Measurements from ENCODE around the gene SSTR4.

Gene SSTR4

DNA sequence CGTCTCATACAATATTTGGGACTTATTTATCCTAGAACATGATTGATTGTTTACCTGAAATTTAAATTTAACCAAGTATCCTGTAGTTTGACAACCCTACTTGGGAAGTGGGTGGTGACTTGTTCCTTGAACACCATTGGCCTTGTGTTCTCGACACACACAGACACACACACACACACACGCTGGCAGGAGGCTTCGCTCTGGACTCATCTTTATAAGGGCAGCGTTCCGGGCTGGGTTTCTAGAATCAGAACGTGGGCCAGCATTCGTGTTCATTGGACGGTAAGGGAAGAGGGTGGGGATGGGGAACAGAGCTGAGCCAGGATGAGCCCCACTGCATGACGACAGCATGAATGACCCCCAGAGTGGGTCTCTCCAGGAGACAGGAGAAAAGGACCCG lies 16.2 kb upstream of the SSTR4 start:
- no peak for DNase-seq

DNA sequence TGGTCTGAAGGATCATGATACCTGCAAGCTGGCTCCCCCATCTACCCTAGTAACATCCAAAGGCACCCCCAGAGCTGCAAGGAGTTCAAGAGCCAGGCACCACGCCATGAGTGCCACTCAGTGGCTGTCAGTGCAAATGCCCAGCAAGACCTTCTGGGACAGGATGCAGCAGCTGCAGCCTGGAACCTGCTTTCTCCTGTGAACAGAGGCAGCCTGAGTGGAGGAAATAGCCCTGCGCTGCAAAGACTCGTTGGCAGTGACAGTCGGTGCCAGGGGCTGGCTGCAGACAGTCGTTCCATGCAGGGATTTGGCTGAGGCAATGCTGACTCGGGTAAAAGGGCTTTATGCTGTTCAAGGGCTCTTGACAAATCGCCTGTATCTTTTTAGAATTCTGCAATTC lies 15.7 kb upstream of the SSTR4 start:
- DNase-seq = no peak

DNA sequence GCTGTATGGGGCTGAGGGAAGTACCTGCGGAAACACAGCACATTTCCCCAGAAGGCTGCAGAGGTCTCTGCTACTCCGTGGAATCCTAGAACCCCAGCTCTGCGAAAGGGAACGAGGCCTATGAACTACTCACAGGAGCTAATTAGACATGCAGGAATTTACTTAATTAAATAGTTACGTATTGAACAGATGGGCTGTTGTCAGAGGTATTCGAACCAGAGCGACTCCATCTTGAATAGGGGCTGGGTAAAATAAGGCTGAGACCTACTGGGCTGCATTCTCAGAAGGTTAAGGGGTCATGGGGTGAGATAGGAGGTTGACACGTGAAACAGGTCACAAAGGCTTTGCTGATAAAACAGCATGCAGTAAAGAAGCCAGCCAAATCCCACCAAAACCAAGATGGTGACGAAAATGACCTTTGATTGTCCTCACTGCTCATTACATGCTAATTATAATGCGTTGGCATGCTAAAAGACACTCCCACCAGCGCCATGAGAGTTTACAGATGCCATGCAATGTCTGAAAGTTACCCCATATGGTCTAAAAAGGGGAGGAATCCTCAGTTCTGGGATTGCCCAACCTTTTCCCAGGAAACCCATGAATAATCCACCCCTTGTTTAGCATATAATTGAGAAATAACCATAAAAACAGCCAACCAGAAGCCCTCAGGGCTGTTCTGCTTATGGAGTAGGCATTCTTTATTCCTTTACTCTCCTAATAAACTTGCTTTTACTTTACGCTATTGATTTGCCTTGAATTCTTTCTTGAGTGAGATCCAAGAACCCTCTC lies 14.7 kb upstream of the SSTR4 start:
- no peak for DNase-seq

DNA sequence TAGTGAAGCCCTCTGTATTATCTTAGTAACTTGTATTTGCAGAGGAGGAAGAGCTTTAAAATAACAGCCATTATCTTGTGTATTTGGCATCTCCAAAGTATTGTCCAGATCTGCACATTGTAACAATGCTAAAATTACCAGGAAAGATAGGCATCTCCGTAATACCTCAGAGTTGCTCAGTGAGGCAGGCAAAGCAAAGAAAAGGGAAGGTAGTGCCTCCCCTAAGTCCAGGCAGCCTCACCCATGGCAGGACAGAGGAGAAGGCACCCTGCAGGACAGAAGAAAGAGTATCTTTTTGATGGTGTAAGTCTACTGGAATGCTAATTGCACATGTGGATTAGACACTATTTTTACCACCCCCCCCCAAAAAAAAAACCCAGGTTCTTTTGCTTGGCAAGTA lies 13.6 kb upstream of the SSTR4 start:
- no peak for DNase-seq

DNA sequence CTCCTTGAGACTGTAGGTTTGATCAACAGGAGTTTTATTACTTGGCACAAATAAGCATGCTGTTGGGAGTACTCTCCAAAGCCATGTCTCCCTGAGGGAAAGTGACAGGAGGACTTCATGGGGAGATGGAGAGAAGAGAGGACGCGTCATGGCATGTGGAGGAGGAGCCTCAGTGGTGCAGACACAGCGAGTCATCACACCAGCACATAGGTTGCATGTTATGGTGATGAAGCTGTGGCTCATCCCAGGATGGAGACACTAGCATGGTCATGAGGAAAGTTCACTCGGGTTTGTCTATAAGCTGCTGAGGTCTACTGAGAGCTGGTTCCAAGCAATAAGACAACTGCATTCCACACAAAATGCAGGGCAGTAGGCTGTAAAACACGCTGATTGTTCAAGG lies 13.2 kb upstream of the SSTR4 start:
- no peak for DNase-seq

DNA sequence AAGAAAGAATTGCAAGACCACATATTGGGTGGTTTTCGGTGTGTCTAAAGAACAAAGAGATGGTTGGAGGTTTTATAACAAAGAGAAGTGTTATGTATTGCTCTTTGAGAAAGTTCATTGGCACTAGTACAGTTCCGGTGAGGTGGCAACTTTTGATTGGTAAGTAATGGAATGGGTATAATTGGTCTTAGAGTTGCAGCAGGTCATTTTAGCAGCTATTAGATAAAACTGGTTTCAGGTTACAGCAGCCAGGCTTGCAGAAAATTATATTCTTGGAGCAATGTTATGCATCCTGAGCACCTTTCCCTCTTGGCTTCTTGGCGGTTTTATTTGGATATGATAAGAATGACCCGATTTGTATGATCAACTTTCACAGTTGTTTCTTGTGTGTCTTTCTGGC lies 12.3 kb upstream of the SSTR4 start:
- DNase-seq = no peak

DNA sequence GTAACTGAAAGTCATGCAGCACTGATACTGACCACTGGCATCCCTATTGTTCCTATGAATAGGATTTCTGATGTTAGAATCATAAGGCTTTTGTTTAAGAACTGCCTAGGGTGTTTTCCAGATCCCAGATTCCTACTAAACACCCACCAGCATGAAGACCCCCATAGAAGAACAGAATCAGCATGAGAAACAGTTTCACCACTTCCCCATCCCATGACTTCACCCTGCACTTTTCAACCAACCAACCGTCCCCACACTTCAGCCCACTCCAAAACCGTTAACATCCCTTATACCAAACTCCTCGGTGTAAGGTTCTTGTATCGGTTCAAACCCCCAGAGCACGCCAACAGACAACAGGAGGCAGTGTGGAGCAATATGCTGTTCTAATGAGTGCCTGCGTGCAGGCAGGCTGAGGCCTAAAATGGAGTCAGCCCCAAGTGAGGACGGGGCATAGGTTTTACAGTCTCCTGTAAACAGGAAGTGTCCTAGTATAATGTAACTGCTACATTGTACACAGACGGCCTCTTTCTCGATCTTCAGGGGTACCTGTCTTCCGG lies 11.4 kb upstream of the SSTR4 start:
- DNase-seq = no peak

DNA sequence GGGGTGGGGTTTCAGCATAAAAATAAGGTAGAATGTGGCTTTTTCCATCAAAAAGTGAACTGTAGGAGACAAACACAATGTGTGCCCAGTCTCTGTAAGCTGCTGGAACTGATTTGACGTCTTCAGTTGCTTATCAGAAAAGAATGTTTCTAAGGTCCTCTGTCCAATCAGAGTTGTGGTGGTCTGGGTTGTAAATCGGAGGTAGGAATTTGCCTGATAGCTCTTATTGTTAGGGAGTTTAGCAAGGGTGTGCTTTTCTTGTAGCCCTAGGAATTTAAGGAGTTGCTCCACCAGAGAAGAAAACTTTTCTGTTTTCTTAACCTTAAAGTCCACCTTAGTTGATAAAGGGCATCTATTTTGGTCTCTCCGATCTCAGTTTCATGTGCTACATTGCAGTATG lies 10.4 kb upstream of the SSTR4 start:
- DNase-seq = no peak

DNA sequence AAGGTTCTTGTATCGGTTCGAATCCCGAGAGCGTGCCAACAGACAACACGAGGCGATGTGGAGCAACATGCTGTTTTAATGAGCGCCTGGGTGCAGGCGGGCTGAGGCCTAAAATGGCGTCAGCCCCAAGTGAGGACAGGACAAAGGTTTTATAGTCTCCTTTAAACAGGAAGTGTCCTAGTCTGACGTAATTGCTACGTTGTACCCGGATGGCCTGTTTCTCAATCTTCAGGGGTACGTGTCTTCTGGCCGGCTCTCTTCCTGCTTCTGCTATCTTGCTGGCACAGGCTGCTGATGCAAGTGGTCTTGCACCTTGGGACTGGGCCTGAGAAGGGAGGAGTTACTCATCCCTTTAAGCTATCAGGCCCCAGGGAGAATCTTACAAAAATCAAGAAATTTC lies 9.6 kb upstream of the SSTR4 start:
- peak; percentile 18 for DNase-seq

DNA sequence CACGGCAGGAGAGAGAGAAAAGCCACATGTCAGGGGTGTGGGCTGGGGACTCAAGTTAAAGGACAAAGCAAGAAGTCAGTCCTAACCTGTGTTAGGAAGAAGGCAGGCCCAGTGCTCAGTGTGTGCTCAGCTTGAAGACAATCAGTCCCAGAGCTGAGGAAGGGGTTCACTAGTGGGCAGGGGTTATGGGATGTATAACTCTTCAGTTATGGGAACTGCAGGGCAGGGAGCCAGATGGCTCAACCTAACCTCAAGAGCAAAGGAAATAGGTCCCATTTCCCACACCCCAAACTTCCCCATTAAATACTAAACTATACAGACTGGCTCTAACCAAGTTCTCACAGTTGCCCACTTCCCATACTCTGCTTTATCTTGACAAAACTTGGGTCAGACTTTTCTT lies 7.4 kb upstream of the SSTR4 start:
- DNase-seq = no peak

DNA sequence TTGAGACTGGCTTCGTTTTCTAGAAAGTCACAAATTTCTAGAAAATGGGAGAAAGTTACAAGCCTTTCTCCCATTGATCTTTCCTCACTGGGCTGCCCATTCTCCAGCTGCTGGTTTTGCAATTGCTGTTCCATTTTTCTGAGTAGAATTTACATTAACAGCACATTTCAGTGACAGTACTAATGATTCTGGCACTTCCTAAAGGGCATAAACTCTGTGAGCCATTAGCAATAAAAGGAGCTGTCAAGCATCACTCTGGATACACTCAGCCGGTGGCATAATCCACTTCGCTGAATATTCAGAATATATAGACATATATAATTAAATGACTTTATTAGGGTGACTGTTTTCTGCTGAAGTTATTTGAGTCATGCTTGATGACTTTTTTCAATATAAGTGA lies 6.7 kb upstream of the SSTR4 start:
- DNase-seq = no peak

DNA sequence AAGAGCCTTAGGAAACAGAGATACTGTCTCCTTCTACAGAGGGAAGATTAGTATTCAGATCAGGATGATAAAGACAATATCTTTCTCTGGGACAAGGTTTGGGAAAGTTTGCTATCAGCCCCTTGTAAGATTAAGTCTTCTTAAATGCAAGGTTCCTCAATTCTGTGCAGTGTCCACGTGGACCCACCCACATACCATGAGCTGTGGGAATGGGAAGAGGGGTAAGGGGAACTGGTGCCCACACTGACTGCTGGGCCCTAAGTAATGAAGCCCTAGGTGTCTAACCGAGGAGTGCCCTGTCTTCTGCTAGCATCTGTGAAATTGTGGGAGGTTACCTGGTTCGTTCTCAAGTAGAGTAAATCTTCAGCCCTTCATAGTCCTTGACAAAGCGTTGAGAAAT lies 5.8 kb upstream of the SSTR4 start:
- DNase-seq = no peak

DNA sequence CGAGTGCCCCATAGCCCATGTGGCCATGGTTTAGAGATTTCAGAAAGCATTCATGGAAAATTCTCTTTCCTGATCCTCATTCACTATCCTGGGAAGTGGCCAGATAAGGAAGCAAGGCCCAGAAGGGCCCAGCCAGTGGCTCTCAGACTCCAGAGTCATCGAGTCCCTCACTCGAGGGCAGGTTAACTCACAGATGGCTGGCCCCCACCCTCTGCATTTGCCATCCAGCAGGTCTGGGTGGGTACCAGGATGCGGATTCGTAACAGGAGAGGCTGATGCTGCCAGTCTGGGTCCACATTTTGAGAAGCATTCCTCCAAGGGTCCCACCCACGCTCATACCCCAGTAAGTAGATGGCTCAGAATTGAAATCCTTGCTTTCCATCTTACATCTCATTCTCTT lies 3.8 kb upstream of the SSTR4 start:
- no peak for DNase-seq

DNA sequence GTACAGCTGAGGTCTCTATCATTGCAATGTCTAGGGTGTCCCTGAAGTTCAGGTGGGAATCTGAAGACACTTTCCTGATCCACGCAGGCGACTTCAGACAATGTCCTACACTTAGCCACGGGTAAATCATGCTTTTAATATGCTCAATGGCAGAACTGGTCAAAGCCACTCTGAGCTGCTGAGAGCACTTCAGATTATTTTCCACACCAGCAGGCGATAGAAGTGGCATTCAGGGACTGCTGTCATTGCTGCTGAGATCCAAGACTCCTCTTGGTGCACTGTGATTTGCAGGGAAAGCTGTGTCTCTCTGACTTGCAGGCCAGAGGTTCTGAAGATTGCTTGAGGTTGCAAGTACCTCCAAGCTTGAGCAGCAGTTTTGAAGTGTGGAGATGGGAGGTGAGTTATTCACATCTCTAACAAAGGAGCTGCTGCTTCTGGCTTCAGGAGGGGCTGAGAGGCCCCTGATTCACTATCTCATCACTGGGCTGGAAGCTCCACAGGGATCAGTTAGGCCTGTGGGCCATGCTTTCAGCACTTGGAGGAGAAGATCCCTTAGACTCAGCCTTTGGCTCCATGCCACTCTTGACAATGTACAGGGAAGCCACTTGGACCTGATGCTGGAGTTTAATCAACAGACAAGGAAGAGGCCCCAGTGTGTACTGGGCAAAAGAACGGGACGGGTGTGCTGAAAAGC lies 2.9 kb upstream of the SSTR4 start:
- DNase-seq = no peak

DNA sequence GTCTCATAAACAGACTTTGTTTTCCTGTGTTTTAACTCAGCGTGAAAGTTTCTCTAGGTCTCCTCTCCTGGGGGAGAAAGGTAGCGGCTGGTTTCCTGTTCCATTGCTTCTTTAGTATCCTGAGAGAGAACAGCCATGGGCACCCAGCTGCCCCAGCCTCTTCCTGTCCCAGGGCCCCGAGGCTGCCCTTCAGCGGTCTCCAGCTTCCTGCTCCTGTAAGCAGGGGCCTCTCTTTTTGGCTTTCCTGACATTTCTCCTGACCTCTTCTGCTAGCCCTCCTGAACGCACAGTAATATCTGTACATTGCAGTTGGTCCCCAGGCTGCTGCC lies 2.4 kb upstream of the SSTR4 start:
- no peak for DNase-seq

DNA sequence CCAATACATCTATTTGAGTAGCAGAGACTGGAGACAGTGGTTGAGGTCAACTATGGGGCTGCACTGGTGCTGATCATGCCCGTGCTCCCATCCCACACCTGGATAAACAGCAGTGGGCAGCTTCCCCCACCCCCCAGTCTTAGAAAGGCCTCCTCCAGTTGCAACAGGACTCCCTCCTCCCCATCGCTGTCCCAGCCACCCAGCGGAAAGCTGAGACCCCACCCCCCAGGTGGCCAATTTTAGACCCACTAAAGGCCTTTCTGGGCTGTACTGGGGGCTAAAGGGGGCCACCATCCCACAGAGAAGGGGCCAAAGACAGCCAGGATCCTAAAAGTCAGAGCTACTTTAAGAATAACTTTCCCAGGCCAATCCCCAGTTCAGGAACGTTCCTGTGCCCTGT lies 1.2 kb upstream of the SSTR4 start:
- DNase-seq = no peak

DNA sequence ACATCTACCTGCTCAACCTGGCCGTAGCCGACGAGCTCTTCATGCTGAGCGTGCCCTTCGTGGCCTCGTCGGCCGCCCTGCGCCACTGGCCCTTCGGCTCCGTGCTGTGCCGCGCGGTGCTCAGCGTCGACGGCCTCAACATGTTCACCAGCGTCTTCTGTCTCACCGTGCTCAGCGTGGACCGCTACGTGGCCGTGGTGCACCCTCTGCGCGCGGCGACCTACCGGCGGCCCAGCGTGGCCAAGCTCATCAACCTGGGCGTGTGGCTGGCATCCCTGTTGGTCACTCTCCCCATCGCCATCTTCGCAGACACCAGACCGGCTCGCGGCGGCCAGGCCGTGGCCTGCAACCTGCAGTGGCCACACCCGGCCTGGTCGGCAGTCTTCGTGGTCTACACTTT lies 619 bp downstream of the SSTR4 start:
- DNase-seq = no peak

DNA sequence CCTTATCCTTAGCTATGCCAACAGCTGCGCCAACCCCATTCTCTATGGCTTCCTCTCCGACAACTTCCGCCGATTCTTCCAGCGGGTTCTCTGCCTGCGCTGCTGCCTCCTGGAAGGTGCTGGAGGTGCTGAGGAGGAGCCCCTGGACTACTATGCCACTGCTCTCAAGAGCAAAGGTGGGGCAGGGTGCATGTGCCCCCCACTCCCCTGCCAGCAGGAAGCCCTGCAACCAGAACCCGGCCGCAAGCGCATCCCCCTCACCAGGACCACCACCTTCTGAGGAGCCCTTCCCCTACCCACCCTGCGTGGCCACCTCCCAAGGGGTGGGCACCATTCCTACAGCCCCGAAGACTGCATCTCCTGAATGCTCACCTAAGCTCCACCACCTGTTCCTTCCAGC lies 1.3 kb downstream of the SSTR4 start:
- no peak for DNase-seq

DNA sequence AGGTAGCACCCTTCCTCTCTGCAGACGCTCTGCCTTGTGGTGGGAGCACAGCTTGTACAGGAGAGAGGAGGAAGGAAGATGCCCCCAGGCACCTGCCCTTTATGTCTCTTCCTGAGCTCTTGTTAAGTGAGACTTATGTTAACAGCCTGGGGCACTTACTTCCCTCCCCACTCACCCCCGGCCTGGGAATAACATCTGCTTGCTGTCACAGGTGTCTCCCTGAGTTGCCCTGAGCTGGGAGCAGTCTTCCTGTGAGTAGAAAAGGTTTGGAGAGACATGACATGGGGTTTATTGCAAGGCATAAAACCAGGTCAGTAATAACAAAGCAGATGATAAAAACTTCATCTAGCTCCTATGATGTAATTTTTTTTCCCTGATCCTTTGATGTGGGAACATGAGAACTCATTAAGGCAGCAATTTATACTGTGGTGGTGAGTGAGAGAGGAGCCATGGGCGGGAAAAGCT lies 1.9 kb downstream of the SSTR4 start:
- DNase-seq = no peak

DNA sequence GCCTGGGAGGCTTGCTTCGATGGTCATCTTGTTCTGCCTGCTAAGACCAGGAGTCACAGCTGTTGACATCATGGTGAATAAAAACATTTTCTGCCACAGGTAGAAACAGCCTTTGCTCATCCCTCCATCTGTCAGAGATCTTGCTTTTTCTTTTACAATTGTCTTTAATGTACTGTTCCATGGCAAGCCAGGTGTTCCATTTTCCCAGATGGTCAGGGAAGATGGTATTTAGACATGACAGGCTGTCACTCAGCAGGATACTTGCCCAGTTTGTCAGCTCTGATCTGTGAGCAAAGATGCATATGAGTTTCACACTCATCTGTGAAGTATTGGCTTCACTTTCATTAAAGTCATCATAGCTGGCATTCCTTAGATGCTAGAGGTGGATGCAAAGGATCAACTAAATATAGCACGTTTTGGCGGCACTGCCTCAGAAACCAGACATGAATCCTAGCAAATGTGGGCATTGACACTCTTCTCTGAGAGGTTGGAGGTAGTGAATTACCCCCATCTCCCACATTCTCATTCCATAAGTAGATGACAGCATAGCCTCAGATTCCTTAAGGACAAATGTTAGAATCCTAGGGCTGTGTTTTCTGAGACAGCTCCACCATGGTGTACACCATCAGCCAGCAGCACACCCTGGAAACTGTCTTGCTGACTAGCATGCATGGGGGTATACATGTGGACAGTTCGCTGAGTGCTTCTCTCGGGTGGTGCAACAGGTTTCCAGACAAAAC lies 4.2 kb downstream of the SSTR4 start:
- DNase-seq = no peak

DNA sequence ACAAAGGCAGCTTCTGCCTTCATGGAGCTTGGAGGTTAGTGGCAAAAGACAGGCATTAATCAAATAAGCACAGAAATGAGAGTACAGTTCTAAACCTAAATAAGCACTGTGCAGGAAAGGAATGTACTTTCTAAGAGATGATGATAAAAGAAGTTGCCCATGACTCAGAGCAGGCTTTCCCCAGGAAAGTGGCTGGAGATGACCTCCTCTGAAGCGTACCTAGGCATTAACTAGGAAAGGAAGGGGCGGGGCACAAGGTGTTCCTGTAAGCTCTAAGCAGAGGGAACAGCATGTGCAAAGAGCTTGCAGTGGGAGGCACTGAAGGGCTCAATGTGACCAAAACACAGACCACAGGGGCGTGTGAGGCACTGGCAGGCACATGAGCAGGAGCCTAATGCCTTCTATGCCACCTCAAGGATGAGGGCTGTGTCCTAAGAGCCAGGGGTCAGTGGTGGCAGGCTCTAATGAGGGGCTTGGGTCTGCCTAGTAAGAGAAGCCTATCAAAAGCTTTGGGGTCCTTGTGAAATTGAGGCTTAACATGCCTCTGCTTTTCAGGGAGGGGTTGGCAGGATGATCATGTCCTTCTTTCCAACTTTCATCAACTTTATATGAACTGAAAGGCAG lies 4.9 kb downstream of the SSTR4 start:
- DNase-seq = no peak

DNA sequence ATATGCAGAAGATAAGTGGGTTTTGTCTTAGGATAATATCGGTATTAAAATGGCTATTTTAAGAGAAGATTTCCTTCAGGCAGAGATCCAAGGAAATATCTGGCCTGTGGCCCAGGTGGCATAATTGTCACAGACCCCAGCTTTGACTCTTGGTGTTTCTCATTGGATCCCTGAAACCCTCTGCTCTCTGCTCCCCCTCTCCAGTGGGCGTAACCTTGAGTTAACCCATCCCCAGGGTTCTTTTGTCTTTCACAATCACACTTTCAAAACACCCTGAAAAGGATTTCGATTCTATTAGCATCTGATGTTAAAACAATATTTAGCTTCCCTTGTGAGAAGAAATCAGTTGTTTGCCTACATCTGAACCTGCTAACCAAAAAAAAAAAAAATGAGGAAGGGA lies 7.2 kb downstream of the SSTR4 start:
- DNase-seq = no peak

DNA sequence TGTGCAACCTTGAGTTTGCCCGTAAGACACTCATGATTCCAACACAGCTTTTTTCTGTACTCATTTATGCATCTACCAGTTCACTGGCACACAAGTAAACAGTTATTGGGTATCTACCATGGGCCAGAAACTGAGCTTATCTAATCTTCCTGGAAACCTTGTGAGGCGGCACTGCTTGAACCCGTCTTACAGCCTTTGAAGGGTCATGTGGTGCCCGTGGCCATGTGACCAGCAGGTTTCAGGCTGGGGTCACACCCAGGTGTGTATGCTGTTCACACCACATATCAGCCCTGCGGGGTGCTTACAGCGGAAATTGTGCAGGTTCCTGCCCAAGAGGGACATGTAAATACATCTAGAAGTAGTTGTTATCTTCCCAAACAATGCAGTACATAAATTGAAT lies 8.3 kb downstream of the SSTR4 start:
- no peak for DNase-seq

Measured in CD4-positive, alpha-beta T cell treated with Interleukin-17A for 1 hour (primary cell).